Measurements from ENCODE around the gene CDK2AP2. TPM values are rescaled to one million over a fixed set of nuclear protein-coding genes. Genes with fewer than 3 reads are reported as not detected.

Gene CDK2AP2
- total and polyA plus RNA-seq, 9 of the 15 experiments (the other 6 are each of a cell fraction or from before 2014, with no cell fraction given) = 4.4 to 47.4 (median 21.7) TPM

- no TSS peak for BruUV-seq (replicated peaks)
- ChIA-PET CTCF (ENCODE audit: low intra/inter-chr PET ratio) (no interaction called here), POLR2A (interaction anchor here (0.7 to 2.7 kb wide), 5 partner anchors 9 to 117 kb away, joined by 3 to 10 read pairs (median 3); no protein-coding TSS in a partner anchor)
- Histone ChIP-seq H2AFZ (ENCODE audit: low read depth, low read length) (peak overlapping the region; percentile 34), H3K4me1 (replicated peaks in 1 of 2; ENCODE audit: control insufficient read depth in 2 of 2, insufficient read depth in 2 of 2, low read length in 2 of 2) (peaks cover 11 to 15% of the 10 kb centered on the region in 2 experiments; a peak in 4 of 5 replicates), H3K79me2 (ENCODE audit: control insufficient read depth, insufficient read depth, low read length) (no peaks in the 10 kb centered on the region), H3K9me3 (replicated peaks; ENCODE audit: control insufficient read depth, insufficient read depth, low read depth, low read length) (no peaks in the 10 kb centered on the region), H3K4me2 (ENCODE audit: insufficient read depth, low read length) (no peak overlapping the region), H3K9ac (ENCODE audit: insufficient read depth in 1 of 2, low read depth in 2 of 2, low read length in 2 of 2) (no peak overlapping the region), H3K27me3 (ENCODE audit: control insufficient read depth in 2 of 2, insufficient read depth in 2 of 2, low read length in 2 of 2) (no peaks in the 10 kb centered on the region), H3K27ac (ENCODE audit: extremely low read depth, low read depth, low read length) (no peak overlapping the region), H3K9me1 (ENCODE audit: control insufficient read depth, insufficient read depth, low read length) (no peaks in the 10 kb centered on the region), H3K4me3 (no peak overlapping the region), H3K36me3 (ENCODE audit: control insufficient read depth, insufficient read depth, low read length) (no peaks in the 10 kb centered on the region), H4K20me1 (replicated peaks; ENCODE audit: control insufficient read depth, insufficient read depth, low read length) (no peaks in the 10 kb centered on the region)
- peak in 1 of 4 experiments; percentile 4 for DNase-seq (ENCODE audit: extremely low read depth in 1 of 4, low spot score in 3 of 4)
- whole genome bisulfite sequencing (ENCODE audit: insufficient coverage, low coverage, missing lambda C conversion rate) = 50% methylated on average over 10 of the region's 10 CpGs
- in situ Hi-C loops (cut with MboI) = loop anchor here (25.0 kb wide), 1 partner anchor 1143 kb away; the partner anchor contains the start of gene GAL
- 0 out of 3 replicates have a peak, but pooled peaks have one; percentile 19 for ATAC-seq
- intact Hi-C loops (cut with micrococcal nuclease) = no loop called here
- TF ChIP-seq ZSCAN32 (CRISPR knock-in tag; IDR thresholded peaks at IDR 0.05) (no peak), ZNF41 (CRISPR knock-in tag; conservative IDR thresholded peaks at IDR 0.05) (no peak), ARID1B (IDR thresholded peaks at IDR 0.05) (no peak), CBFA2T2 (conservative IDR thresholded peaks at IDR 0.05) (no peak), ZNF140 (CRISPR knock-in tag; IDR thresholded peaks at IDR 0.05) (no peak), THRB (CRISPR knock-in tag; conservative IDR thresholded peaks at IDR 0.05) (no peak), HNRNPK (IDR thresholded peaks at IDR 0.05; ENCODE audit: low read depth, low read length, poor library complexity, severe bottlenecking) (no peak), ZNF217 (CRISPR knock-in tag; IDR thresholded peaks at IDR 0.05) (no peak), SNRNP70 (optimal IDR thresholded peaks at IDR 0.05; ENCODE audit: low read depth, low read length) (no peak), GTF3C2 (IDR thresholded peaks at IDR 0.05; ENCODE audit: borderline replicate concordance, extremely low read depth, insufficient read length) (no peak), ZBTB26 (CRISPR knock-in tag; IDR thresholded peaks at IDR 0.05) (no peak), NR2C2 (CRISPR knock-in tag; IDR thresholded peaks at IDR 0.05) (no peak), NR2C2 (tag; IDR thresholded peaks at IDR 0.05) (no peak), HBP1 (CRISPR knock-in tag; IDR thresholded peaks at IDR 0.05) (no peak), ETV5 (CRISPR knock-in tag; IDR thresholded peaks at IDR 0.05; ENCODE audit: low read depth) (no peak), CREM (IDR thresholded peaks at IDR 0.05; ENCODE audit: low read depth) (no peak)
- FAIRE-seq = no peak
These were observed 36.8 kb upstream of the CDK2AP2 start for GRCh38 chr11:67544616-67545242.
